Measurements from ENCODE around the gene HIF1AN. TPM values are rescaled to one million over a fixed set of nuclear protein-coding genes. Genes with fewer than 3 reads are reported as not detected.

HIF1AN gene
- total RNA-seq, result 10 to 100 TPM; 30.8 to 40.0 TPM
- long read RNA-seq, donor 1, full-length matches to known transcripts, result 14 of 24 reads
- long read RNA-seq, donor 1, partial matches to known transcripts, result 5 of 24 reads
- long read RNA-seq, donor 1, other reads (novel, unspliced or antisense), result 5 of 24 reads
- long read RNA-seq, donor 2, full-length matches to known transcripts, result 63 of 74 reads
- long read RNA-seq, donor 2, partial matches to known transcripts, result 3 of 74 reads
- long read RNA-seq, donor 2, other reads (novel, unspliced or antisense), result 8 of 74 reads

GRCh38 chr10:100535715-100536353 is at the start of gene HIF1AN:
HIF1AN (plus strand) TSS chr10:100535943; CDS start chr10:100535959, 16 bp downstream.
- intact Hi-C loops (cut with DNase I), result no loop called here
- peak; percentile 97 for DNase-seq (ENCODE audit: low spot score)

GRCh38 chr10:100487529-100487928 is 48.2 kb upstream of the HIF1AN start:
- intact Hi-C loops (cut with DNase I), result loop anchor here in 1 of 2 donors (1.0 kb wide), 1 partner anchor 47 kb away; no protein-coding TSS in a partner anchor
- no peak for DNase-seq (ENCODE audit: low spot score)

GRCh38 chr10:100489396-100489795 is 46.3 kb upstream of the HIF1AN start:
- intact Hi-C loops (cut with DNase I), result no loop called here
- no peak for DNase-seq (ENCODE audit: low spot score)

GRCh38 chr10:100490531-100490930 is 45.2 kb upstream of the HIF1AN start:
- intact Hi-C loops (cut with DNase I), result no loop called here
- no peak for DNase-seq (ENCODE audit: low spot score)

GRCh38 chr10:100496567-100496966 is 39.2 kb upstream of the HIF1AN start:
- intact Hi-C loops (cut with DNase I), result no loop called here
- DNase-seq (ENCODE audit: low spot score), result no peak

GRCh38 chr10:100498059-100498458 is 37.7 kb upstream of the HIF1AN start:
- DNase-seq (ENCODE audit: low spot score), result no peak
- intact Hi-C loops (cut with DNase I), result no loop called here

- DNase-seq (ENCODE audit: low spot score), result no peak
- intact Hi-C loops (cut with DNase I), result no loop called here
Observed at GRCh38 chr10:100501423-100501822, 34.3 kb upstream of the HIF1AN start.

- intact Hi-C loops (cut with DNase I), result no loop called here
Observed at GRCh38 chr10:100502926-100503494, 32.7 kb upstream of the HIF1AN start.

GRCh38 chr10:100504096-100504495 is 31.6 kb upstream of the HIF1AN start:
- intact Hi-C loops (cut with DNase I), result no loop called here
- no peak for DNase-seq (ENCODE audit: low spot score)

More at GRCh38 chr10:100502926-100503494, 32.7 kb upstream of the HIF1AN start:
- DNase-seq (ENCODE audit: low spot score), result no peak

GRCh38 chr10:100505164-100505563 is 30.6 kb upstream of the HIF1AN start:
- intact Hi-C loops (cut with DNase I), result no loop called here
- no peak for DNase-seq (ENCODE audit: low spot score)

GRCh38 chr10:100506596-100507356 is 29.0 kb upstream of the HIF1AN start:
- DNase-seq (ENCODE audit: low spot score), result no peak
- intact Hi-C loops (cut with DNase I), result no loop called here

- intact Hi-C loops (cut with DNase I), result no loop called here
- no peak for DNase-seq (ENCODE audit: low spot score)
Observed at GRCh38 chr10:100507357-100507732, 28.4 kb upstream of the HIF1AN start.

- no peak for DNase-seq (ENCODE audit: low spot score)
- intact Hi-C loops (cut with DNase I), result no loop called here
Observed at GRCh38 chr10:100508266-100508665, 27.5 kb upstream of the HIF1AN start.

- intact Hi-C loops (cut with DNase I), result no loop called here
- no peak for DNase-seq (ENCODE audit: low spot score)
Observed at GRCh38 chr10:100508691-100509150, 27.0 kb upstream of the HIF1AN start.

- intact Hi-C loops (cut with DNase I), result no loop called here
- no peak for DNase-seq (ENCODE audit: low spot score)
Observed at GRCh38 chr10:100509241-100509840, 26.4 kb upstream of the HIF1AN start.

- intact Hi-C loops (cut with DNase I), result no loop called here
Observed at GRCh38 chr10:100510533-100511308, 25.0 kb upstream of the HIF1AN start.

GRCh38 chr10:100515612-100516011 is 20.1 kb upstream of the HIF1AN start:
- intact Hi-C loops (cut with DNase I), result no loop called here

More at GRCh38 chr10:100510533-100511308, 25.0 kb upstream of the HIF1AN start:
- no peak for DNase-seq (ENCODE audit: low spot score)

GRCh38 chr10:100516847-100517246 is 18.9 kb upstream of the HIF1AN start:
- DNase-seq (ENCODE audit: low spot score), result no peak
- intact Hi-C loops (cut with DNase I), result no loop called here

More at GRCh38 chr10:100515612-100516011, 20.1 kb upstream of the HIF1AN start:
- no peak for DNase-seq (ENCODE audit: low spot score)

Data from posterior vena cava (tissue), 2 donors.